GM12878 (cell line): ENCODE results near the gene XPO5.

Experiments used
- ATF3 ChIP-seq: IDR thresholded peaks from 2 replicates; pipeline ENCODE4 v1.6.1; 2011; ENCODE audit warnings: low read depth, mild to moderate bottlenecking, low read length, moderate library complexity, borderline replicate concordance; ENCODE audit errors: extremely low read depth
- EZH2 ChIP-seq: IDR thresholded peaks from 2 replicates; pipeline ENCODE4 v1.6.1; 2012; ENCODE audit warnings: low read depth, mild to moderate bottlenecking, control low read depth, inconsistent platforms, low read length, borderline replicate concordance; ENCODE audit not compliant: control insufficient read depth
- HDAC6 ChIP-seq: fragments of 200-600 bp; sonication (generic); IDR thresholded peaks from one replicate; pipeline ENCODE4 v1.8.0; 2017; ENCODE audit warnings: antibody characterized with exemption; ENCODE audit not compliant: unreplicated experiment
- JUND ChIP-seq: IDR thresholded peaks from 2 replicates; pipeline ENCODE4 v1.6.1; 2012; ENCODE audit warnings: low read depth, mild to moderate bottlenecking, low read length, improper control_type of control experiment, moderate library complexity
- ZNF274 ChIP-seq: IDR thresholded peaks from one replicate; pipeline ENCODE4 v1.8.0; 2011; ENCODE audit not compliant: insufficient read length, insufficient read depth
- ZNF687 ChIP-seq: fragments of 450-650 bp; IDR thresholded peaks from 2 replicates; pipeline ENCODE4 v1.6.1; 2017; ENCODE audit warnings: mild to moderate bottlenecking, moderate library complexity
- TF ChIP-seq, protein P1 (sequence below), 3 experiments: IDR thresholded peaks in 2 of 3; conservative IDR thresholded peaks in 1 of 3; 2 replicates each; pipeline ENCODE4 v1.5.1; 2011; ENCODE audit warnings: low read depth in 3 of 3, low read length in 3 of 3, mild to moderate bottlenecking in 3 of 3, control low read depth in 2 of 3, moderate library complexity in 2 of 3, inconsistent platforms in 1 of 3, mixed read lengths in 1 of 3; ENCODE audit not compliant: control insufficient read depth in 2 of 3, insufficient read depth in 1 of 3; ENCODE audit errors: extremely low read depth in 1 of 3

DNA sequence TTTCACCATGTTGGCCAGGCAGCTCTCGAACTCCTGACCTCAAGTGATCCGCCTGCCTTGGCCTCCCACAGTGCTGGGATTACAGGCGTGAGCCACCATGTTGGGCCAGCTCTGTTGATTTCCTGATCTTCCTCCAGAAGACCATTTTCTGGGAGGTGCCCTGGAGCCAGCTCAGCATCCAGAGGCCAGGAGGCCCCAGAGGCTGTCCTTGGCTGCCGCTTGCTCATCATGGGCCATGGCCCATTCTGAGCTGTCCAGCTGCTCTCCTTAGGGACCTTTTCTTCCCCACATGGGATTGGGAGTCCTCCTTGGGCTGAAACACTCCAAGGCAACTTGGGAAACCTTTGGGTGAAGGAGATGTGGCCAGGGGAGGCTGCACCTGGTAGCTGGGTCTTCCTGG lies 81.1 kb downstream of the XPO5 start:
- TF ChIP-seq, protein P1, sequence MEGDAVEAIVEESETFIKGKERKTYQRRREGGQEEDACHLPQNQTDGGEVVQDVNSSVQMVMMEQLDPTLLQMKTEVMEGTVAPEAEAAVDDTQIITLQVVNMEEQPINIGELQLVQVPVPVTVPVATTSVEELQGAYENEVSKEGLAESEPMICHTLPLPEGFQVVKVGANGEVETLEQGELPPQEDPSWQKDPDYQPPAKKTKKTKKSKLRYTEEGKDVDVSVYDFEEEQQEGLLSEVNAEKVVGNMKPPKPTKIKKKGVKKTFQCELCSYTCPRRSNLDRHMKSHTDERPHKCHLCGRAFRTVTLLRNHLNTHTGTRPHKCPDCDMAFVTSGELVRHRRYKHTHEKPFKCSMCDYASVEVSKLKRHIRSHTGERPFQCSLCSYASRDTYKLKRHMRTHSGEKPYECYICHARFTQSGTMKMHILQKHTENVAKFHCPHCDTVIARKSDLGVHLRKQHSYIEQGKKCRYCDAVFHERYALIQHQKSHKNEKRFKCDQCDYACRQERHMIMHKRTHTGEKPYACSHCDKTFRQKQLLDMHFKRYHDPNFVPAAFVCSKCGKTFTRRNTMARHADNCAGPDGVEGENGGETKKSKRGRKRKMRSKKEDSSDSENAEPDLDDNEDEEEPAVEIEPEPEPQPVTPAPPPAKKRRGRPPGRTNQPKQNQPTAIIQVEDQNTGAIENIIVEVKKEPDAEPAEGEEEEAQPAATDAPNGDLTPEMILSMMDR (IDR thresholded peaks at IDR 0.05 in 2 of 3, conservative IDR thresholded peaks at IDR 0.05 in 1 of 3; ENCODE audit: control insufficient read depth in 2 of 3, extremely low read depth in 1 of 3, insufficient read depth in 1 of 3, low read depth in 3 of 3, low read length in 3 of 3), result no peak
- no peak for TF ChIP-seq HDAC6
- TF ChIP-seq JUND, result no peak
- no peak for TF ChIP-seq ZNF274
- TF ChIP-seq EZH2, result no peak
- no peak for TF ChIP-seq ATF3
- no peak for TF ChIP-seq ZNF687
